ENCODE results near the gene CDC42EP4. TPM values are rescaled to one million over a fixed set of nuclear protein-coding genes. Genes with fewer than 3 reads are reported as not detected.
"Not testable (repeated sequence)": the region's sequence is repeated elsewhere in the genome, so short reads cannot be mapped to it uniquely, and the experiment has no call there.

The CDC42EP4 gene
- total and polyA plus RNA-seq, 7 donors = 10.7 to 24.4 (median 18.3) TPM

DNA sequence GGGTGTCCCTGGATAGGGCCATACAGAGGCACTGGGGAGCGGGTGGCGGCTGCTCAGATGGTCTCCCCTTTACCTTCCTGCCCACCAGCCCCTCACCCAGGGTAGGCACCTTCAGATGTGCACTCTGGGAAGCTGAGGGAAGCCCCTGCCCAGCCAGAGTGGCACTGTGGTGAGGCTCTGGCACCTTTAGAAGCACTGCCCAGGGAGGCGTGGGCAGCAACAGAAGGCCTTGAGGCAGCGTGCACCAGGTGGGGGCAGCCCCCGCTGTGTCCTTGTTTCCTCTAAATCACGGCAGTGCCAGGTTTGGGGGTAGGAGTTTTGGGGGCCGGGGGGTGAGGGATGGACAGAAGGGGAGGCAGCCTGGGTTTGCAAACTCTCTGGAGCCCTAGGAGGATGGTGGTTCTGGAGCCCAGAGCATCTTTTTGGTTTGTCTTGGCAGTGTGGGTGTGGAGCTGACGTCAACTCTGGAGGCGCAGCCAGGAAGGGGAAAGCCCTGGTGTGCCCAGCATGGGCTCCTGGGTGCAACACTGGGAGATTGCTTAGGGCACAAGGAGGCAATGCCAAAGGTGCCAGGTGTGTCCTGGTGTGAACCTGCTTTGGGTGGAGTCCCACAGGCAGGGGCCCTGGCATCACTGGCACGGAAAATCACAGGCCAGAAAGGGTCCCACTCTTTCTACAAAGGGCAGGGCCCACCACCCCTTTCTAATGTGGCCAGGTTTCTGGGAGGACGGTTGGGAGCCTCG lies 23.1 kb upstream of the CDC42EP4 start:
- ATAC-seq (no peak), DNase-seq (no peak)
- Histone ChIP-seq H3K4me1 (no peaks in the 10 kb centered on the region), H3K36me3 (ENCODE audit: insufficient read depth in 1 of 2, low read depth in 1 of 2) (no peaks in the 10 kb centered on the region), H3K9me3 (no peaks in the 10 kb centered on the region), H3K27ac (no peak overlapping the region), H3K4me3 (no peak overlapping the region), H3K27me3 (ENCODE audit: insufficient read depth in 3 of 3, low read length in 2 of 3) (no peaks in the 10 kb centered on the region)
- 65 to 74% (median 67%) methylated on average over 12 of the region's 12 CpGs for WGBS, 3 donors
- intact Hi-C loops (cut with DNase I) = no loop called here
- TF ChIP-seq, protein P1, sequence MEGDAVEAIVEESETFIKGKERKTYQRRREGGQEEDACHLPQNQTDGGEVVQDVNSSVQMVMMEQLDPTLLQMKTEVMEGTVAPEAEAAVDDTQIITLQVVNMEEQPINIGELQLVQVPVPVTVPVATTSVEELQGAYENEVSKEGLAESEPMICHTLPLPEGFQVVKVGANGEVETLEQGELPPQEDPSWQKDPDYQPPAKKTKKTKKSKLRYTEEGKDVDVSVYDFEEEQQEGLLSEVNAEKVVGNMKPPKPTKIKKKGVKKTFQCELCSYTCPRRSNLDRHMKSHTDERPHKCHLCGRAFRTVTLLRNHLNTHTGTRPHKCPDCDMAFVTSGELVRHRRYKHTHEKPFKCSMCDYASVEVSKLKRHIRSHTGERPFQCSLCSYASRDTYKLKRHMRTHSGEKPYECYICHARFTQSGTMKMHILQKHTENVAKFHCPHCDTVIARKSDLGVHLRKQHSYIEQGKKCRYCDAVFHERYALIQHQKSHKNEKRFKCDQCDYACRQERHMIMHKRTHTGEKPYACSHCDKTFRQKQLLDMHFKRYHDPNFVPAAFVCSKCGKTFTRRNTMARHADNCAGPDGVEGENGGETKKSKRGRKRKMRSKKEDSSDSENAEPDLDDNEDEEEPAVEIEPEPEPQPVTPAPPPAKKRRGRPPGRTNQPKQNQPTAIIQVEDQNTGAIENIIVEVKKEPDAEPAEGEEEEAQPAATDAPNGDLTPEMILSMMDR (IDR thresholded peaks at IDR 0.05) = no peak

DNA sequence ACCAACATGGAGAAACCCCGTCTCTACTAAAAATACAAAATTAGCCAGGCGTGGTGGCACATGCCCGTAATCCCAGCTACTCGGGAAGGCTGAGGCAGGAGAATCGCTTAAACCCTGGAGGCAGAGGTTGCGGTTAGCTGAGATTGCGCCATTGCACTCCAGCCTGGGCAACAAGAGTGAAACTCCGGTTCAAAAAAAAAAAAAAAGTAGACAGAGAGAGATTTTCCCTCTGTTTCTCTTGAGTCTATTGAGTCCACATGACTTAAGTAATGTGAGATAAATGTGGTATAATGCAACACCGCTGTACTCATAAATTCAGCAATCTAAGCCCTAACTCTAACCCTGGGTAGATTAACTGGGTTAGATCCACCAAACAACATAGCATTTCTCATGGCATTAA lies 21.6 kb upstream of the CDC42EP4 start:
- H3K4me3 ChIP-seq; H3K9me3 ChIP-seq; DNase-seq; H3K4me1 ChIP-seq; intact Hi-C loops (cut with DNase I); H3K27me3 ChIP-seq (ENCODE audit: insufficient read depth in 3 of 3, low read length in 2 of 3); H3K36me3 ChIP-seq (ENCODE audit: insufficient read depth in 1 of 2, low read depth in 1 of 2); ATAC-seq; H3K27ac ChIP-seq: not testable (repeated sequence)
- WGBS, 3 donors = 82 to 91% (median 89%) methylated on average over 8 to 9 of the region's 9 CpGs

DNA sequence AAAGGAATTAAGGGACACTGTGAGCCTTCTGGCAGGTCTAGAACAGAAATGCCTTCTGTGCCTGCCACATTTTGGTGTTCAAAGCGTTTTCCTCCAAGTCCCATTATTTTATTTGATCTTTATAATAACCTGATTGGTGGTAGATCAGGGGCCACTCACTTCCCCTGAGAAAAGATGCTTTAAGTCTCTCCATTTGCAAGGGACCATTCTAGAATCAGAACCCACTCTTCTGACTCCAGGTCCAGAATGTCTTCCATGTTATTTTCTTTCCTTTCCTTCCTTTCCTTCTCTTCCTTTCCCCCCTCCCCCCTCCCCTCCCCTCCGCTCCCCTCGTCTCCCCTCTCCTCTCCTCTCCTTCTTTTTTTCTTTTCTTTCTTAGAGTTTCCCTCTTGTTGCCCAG lies 19.3 kb upstream of the CDC42EP4 start:
- H3K27me3 ChIP-seq (ENCODE audit: insufficient read depth in 3 of 3, low read length in 2 of 3) = no peaks in the 10 kb centered on the region
- TF ChIP-seq, protein P1 (IDR thresholded peaks at IDR 0.05) = no peak
- H3K4me3 ChIP-seq = no peak overlapping the region
- no peak overlapping the region for H3K27ac ChIP-seq
- DNase-seq (no peak), ATAC-seq (no peak)
- H3K4me1 ChIP-seq = no peaks in the 10 kb centered on the region
- intact Hi-C loops (cut with DNase I) = no loop called here
- WGBS, 3 donors = 67 to 80% (median 80%) methylated on average over 3 of the region's 3 CpGs
- no peaks in the 10 kb centered on the region for H3K36me3 ChIP-seq (ENCODE audit: insufficient read depth in 1 of 2, low read depth in 1 of 2)
- H3K9me3 ChIP-seq = no peaks in the 10 kb centered on the region

DNA sequence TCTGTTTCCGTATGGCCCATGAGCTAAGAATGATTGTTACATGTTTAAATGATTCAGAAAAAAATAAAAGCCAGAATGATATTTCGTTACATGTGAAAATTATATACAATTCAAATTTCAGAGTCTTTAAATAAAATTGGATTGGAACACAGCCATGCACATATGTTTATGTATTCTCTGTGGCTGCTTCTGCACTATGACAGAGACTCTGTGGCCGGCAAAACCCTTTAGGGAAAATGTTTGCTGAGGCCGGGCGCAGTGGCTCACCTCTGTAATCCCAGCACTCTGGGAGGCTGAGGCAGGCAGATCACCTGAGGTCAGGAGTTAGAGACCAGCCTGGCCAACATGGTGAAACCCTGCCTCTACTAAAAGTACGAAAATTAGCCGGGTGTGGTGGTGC lies 15.9 kb upstream of the CDC42EP4 start:
- Histone ChIP-seq H3K36me3 (ENCODE audit: insufficient read depth in 1 of 2, low read depth in 1 of 2) (no peaks in the 10 kb centered on the region), H3K9me3 (no peaks in the 10 kb centered on the region), H3K4me1 (peaks cover 2% of the 10 kb centered on the region), H3K4me3 (no peak overlapping the region), H3K27ac (no peak overlapping the region), H3K27me3 (ENCODE audit: insufficient read depth in 3 of 3, low read length in 2 of 3) (peaks cover 0 to 2% (median 0%) of the 10 kb centered on the region in 3 donors)
- ATAC-seq = no peak
- no peak for DNase-seq
- intact Hi-C loops (cut with DNase I) = no loop called here
- TF ChIP-seq, protein P1 (IDR thresholded peaks at IDR 0.05) = no peak
- 90 to 94% (median 93%) methylated on average over 7 of the region's 7 CpGs for WGBS, 3 donors

DNA sequence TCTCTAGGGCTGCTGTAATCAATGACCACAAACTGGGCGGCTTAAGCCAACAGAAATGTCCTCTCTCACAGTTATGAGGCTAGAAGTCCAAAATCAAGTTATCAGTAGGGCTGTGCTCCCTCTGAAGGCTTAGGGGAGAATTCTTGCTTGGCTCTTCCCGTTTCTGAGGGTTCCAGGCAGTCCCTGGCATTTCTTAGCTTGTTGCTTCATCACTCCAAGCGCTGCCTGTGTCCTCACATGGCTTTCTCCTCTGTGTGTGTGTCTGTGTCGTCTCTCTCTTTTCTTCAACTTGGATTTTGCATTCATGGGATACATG lies 13.7 kb upstream of the CDC42EP4 start:
- DNase-seq (peak in 1 of 2 donors; percentile 46), ATAC-seq (peak; percentile 19 to 80 (median 75))
- Histone ChIP-seq H3K9me3 (no peaks in the 10 kb centered on the region), H3K27ac (no peak overlapping the region), H3K27me3 (ENCODE audit: insufficient read depth in 3 of 3, low read length in 2 of 3) (peaks cover 0 to 2% (median 0%) of the 10 kb centered on the region in 3 donors), H3K4me1 (peaks cover 2% of the 10 kb centered on the region), H3K4me3 (no peak overlapping the region), H3K36me3 (ENCODE audit: insufficient read depth in 1 of 2, low read depth in 1 of 2) (no peaks in the 10 kb centered on the region)
- intact Hi-C loops (cut with DNase I) = no loop called here
- TF ChIP-seq, protein P1 (IDR thresholded peaks at IDR 0.05) = no peak
- WGBS, 3 donors = 22 to 47% (median 29%) methylated on average over 4 of the region's 4 CpGs
